GM10266 (cell line): Measurements from ENCODE around the gene SARM1.

ENCODE experiments used
- DNase-seq: peaks from one replicate; pipeline ENCODE4 v3.0.0; 2012; ENCODE audit errors: extremely low spot score
- TF ChIP-seq, protein P1 (sequence below): IDR thresholded peaks from 2 replicates; pipeline ENCODE4 v1.5.1; 2012; ENCODE audit warnings: mild to moderate bottlenecking, low read depth; ENCODE audit not compliant: control insufficient read depth, insufficient read depth; ENCODE audit errors: missing control alignments

SARM1 gene

GRCh38 chr17:28328325-28328724 lies 43.2 kb upstream of the SARM1 start:
- TF ChIP-seq, protein P1, sequence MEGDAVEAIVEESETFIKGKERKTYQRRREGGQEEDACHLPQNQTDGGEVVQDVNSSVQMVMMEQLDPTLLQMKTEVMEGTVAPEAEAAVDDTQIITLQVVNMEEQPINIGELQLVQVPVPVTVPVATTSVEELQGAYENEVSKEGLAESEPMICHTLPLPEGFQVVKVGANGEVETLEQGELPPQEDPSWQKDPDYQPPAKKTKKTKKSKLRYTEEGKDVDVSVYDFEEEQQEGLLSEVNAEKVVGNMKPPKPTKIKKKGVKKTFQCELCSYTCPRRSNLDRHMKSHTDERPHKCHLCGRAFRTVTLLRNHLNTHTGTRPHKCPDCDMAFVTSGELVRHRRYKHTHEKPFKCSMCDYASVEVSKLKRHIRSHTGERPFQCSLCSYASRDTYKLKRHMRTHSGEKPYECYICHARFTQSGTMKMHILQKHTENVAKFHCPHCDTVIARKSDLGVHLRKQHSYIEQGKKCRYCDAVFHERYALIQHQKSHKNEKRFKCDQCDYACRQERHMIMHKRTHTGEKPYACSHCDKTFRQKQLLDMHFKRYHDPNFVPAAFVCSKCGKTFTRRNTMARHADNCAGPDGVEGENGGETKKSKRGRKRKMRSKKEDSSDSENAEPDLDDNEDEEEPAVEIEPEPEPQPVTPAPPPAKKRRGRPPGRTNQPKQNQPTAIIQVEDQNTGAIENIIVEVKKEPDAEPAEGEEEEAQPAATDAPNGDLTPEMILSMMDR = no peak
- no peak for DNase-seq

DNA sequence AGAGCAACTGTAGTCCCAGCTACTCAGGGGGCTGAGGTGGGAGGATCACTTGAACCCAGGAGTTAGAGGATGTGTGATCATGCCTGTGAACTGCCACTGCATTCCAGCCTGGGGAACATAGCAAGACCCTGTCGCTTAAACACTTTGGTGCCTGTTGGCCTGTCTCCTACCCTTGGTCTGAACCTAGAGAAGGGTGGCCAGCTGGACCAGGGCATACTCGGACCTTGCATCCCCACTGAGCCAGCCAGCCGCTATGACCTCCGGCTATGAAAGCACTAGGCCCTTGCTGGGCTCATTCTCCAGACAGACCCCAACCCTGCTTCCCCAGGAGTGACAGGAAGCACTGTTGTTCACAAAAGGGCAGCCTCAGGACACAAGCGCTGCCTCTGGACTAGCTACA lies 40.8 kb upstream of the SARM1 start:
- DNase-seq = no peak
- TF ChIP-seq, protein P1 = no peak

GRCh38 chr17:28331891-28332420 lies 39.5 kb upstream of the SARM1 start:
- TF ChIP-seq, protein P1 = no peak

GRCh38 chr17:28333083-28333746 lies 38.3 kb upstream of the SARM1 start:
- TF ChIP-seq, protein P1 = no peak
- no peak for DNase-seq

More at GRCh38 chr17:28331891-28332420, 39.5 kb upstream of the SARM1 start:
- DNase-seq = no peak

- TF ChIP-seq, protein P1 = no peak
- no peak for DNase-seq
Observed at GRCh38 chr17:28334171-28334570, 37.3 kb upstream of the SARM1 start.

GRCh38 chr17:28334666-28335200 lies 36.8 kb upstream of the SARM1 start:
- no peak for DNase-seq
- TF ChIP-seq, protein P1 = peak; percentile 17
